Fibroblast of mammary gland (primary cell): ENCODE results near the gene SZRD1.

Experiments
- DNase-seq: peaks from one replicate; pipeline ENCODE4 v3.0.0-alpha.2; 2010; ENCODE audit warnings: low read depth
- H3K4me3 ChIP-seq: 2 replicates; pipeline ENCODE4 v1.5.1; 2011; ENCODE audit warnings: low read depth, mild to moderate bottlenecking, low read length, moderate library complexity; ENCODE audit not compliant: control insufficient read depth
- TF ChIP-seq, protein P1 (sequence below): conservative IDR thresholded peaks from 2 replicates; pipeline ENCODE4 v1.5.1; 2011; ENCODE audit warnings: low read depth, low read length, inconsistent platforms; ENCODE audit not compliant: control insufficient read depth, insufficient read depth

Gene SZRD1

DNA sequence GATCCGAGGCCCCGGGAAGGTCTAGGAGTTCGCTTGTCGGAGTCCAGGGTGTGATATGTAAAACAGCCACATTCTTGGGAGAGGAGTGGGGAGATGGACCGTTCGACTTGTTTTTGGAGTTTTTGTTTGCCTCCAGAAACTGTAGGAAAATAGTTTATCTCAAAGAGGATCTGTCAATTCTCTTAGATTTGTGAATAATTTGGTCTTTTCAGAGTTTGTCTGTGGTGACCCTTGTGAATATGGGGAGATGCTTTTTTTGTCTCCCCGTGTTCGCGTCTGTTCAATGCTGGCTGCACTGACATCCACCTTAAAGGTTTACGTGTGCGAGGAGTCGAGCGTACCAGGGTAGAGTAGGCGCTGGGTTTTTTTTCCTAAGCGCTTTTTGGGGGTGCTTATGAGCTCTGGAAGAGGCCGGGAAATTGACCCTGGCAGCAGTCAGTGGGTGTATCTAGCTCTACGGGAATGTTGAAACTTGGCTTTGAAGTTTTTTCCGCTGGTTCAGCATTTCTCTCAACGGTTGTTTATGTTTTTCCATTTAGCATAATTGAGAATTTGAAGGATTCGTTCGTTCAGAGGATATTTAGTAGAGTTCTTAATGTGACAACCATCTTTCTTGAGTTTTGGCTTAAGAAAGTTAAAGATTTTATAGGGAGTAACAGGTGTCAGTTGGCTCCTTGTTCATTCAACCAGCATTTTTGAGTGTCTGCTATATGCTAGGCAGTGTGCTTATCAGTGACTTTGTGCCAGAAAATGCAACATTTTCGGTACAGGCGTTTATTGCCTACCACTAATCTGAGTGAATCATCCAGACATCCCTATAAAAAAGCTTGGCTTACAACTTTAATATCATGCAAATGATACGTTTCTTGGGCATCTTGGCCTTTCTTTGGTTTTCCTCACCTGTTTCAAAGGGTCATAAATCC is 1.2 kb downstream of the SZRD1 start:
- peak overlapping the region; percentile 74 for H3K4me3 ChIP-seq
- no peak for DNase-seq
- TF ChIP-seq, protein P1, sequence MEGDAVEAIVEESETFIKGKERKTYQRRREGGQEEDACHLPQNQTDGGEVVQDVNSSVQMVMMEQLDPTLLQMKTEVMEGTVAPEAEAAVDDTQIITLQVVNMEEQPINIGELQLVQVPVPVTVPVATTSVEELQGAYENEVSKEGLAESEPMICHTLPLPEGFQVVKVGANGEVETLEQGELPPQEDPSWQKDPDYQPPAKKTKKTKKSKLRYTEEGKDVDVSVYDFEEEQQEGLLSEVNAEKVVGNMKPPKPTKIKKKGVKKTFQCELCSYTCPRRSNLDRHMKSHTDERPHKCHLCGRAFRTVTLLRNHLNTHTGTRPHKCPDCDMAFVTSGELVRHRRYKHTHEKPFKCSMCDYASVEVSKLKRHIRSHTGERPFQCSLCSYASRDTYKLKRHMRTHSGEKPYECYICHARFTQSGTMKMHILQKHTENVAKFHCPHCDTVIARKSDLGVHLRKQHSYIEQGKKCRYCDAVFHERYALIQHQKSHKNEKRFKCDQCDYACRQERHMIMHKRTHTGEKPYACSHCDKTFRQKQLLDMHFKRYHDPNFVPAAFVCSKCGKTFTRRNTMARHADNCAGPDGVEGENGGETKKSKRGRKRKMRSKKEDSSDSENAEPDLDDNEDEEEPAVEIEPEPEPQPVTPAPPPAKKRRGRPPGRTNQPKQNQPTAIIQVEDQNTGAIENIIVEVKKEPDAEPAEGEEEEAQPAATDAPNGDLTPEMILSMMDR: no peak

DNA sequence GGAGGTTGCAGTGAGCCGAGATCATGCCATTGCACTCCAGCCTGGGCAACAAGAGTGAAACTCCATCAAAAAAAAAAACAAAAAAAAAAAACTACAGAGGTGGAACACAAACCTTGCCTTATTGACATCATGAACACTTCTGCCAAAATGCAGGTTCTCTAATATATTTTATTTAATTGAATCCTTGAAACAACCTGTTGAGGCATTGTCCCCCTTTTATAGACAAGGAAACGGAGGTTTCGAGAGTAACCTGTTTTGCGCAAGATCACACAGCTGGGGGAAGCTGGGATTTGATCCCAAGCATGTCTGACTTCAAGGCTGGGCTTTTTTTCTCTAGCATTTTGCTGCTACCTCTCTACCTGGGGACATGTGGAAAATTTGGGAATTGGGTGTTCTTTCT is 2.8 kb downstream of the SZRD1 start:
- no peak overlapping the region for H3K4me3 ChIP-seq
- TF ChIP-seq, protein P1: no peak
- no peak for DNase-seq

DNA sequence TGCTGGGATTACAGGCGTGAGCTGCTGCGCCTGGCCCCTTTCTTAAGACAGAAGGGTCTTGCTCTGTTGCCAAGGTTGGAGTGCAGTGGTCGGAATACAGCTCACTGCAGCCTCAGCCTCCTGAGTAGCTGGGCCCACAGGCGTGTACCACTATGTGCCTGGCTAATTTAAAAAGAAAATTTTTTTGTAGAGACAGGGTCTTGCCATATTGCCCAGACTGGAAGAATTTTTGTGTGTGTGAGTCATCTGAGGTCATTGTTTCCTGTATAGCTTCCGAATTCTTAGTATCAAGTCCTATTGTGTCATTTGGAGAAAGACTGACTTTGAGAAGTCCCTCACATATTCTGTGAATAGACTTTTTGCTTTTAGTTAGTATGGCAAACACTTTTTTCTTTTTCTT is 4.7 kb downstream of the SZRD1 start:
- DNase-seq: no peak
- TF ChIP-seq, protein P1: no peak
- H3K4me3 ChIP-seq: no peak overlapping the region

DNA sequence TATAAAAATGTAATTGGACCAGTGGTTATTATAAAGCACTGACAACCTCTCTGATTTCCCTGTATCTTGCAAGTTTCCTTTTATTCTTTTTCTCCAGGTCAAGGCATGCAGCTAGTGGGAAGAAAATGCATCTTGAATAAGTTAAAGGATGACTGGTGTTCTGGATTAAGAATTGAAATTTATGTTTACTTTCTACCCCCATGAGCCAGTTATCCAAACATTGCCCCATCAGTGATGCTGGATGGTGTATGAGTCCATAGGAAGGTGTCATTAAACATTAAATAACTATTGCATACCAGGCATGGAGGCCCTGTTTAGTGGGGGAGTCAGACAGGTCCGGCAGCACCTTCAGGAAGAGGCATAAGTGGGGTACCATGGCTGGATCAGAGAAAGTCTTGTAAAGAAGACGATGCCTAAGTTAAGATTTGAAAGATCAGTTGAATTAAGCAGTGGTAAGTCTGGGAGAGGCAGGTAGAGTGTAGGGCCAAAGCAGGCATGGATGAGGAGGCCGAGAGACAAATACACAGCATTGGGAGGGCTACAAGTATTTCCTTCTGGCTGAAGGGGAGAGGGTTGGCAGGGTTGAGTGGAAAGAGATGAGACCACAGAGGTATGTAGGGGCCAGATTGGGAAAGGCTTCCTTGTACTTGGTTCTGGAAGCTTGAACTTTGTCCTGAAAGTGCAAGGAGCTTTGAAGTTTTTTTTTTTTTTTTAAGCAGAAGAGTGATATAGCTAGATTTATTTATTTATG is 5.7 kb downstream of the SZRD1 start:
- TF ChIP-seq, protein P1: no peak
- no peak for DNase-seq
- no peak overlapping the region for H3K4me3 ChIP-seq

DNA sequence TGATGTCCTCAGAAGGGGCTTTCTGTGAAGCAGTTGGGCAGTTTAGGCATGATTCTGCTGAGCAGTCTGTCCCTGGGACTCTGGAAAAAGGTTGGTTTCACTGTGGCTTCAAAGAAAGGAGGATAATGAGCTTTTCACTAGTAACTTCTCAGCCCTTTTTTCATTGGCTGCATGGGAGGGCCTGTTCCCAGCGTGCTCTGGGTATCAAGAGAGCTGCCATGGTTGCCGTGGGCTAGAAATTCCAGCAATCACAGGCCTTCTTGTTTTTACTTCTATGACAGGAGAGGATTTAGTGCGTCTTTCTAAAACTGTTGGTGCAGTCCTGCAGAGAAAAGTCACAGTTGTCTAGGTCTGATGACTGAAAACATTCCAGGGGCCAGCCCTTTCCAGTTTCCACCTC is 7.2 kb downstream of the SZRD1 start:
- DNase-seq: no peak
- TF ChIP-seq, protein P1: no peak
- no peak overlapping the region for H3K4me3 ChIP-seq

DNA sequence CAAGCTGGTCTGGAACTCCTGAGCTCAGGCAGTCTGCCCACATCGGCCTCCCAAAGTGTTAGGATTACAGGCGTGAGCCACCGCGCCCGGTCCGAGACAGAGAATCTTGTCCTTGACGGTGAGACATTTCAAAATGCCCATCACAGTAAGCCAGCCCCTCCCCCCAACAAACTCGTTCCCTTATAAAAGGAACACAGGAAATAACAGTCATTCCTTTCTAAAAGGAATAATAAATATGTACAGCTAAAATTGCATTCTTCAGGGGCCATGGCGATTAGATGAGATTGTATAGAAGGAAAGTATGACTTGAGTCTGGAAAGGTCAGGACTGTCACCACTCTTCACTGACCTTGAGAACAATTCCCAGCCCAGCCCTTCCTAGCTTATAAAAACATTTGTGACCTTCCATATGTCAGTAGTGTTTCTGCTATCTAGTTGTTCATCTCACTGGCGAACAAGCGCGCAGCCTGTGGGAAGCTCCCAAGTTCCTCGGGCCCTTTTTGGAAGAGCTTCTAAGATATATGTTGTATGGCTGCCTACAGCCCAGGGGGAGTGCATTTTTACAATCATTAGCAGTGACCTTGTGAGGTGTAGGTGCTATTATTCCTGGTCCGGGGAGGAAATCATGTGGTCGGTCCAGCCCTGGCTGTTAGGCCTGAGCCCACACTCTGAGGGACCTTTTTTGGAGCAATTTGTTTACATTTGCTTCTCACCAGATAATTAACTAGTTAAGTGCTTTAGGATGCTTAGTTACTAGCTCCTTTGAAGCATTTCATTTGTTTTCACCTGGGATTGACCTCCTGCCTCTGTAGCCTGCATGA is 8.7 kb downstream of the SZRD1 start:
- no peak overlapping the region for H3K4me3 ChIP-seq
- no peak for DNase-seq
- TF ChIP-seq, protein P1: no peak
